Neural cell (in vitro differentiated cells): ENCODE data around the gene TIMM44. TPM values are rescaled to one million over a fixed set of nuclear protein-coding genes. Genes with fewer than 3 reads are reported as not detected.

Experiments
- H2AFZ ChIP-seq: fragments of 200-600, 300-800 bp; sonication (generic), shearing (Covaris generic); 2 replicates; pipeline ENCODE4 v1.6.0; 2014; ENCODE audit warnings: low read depth, mild to moderate bottlenecking, antibody characterized with exemption, low read length, moderate library complexity
- H3F3A ChIP-seq: fragments of 200-600 bp; shearing (Covaris generic); 2 replicates; pipeline ENCODE4 v1.6.1; 2016; ENCODE audit warnings: mild to moderate bottlenecking, moderate library complexity, mixed read lengths, antibody characterized with exemption, low read length; ENCODE audit not compliant: insufficient read depth, poor library complexity, severe bottlenecking
- H3K27ac ChIP-seq: fragments of 200-600, 300-800 bp; sonication (generic), shearing (Covaris generic); 2 replicates; pipeline ENCODE4 v1.5.1; 2014; ENCODE audit warnings: mild to moderate bottlenecking, low read length, moderate library complexity
- H3K27me3 ChIP-seq: fragments of 300-800, 200-600 bp; sonication (generic), shearing (Covaris generic); 2 replicates; pipeline ENCODE4 v1.6.0; 2014; ENCODE audit warnings: mild to moderate bottlenecking, low read depth, low read length, moderate library complexity; ENCODE audit not compliant: insufficient read depth
- H3K36me3 ChIP-seq: fragments of 300-800, 200-600 bp; sonication (generic), shearing (Covaris generic); 2 replicates; pipeline ENCODE4 v1.5.1; 2014; ENCODE audit warnings: mild to moderate bottlenecking, antibody characterized with exemption, low read length, moderate library complexity; ENCODE audit not compliant: insufficient read depth
- H3K4me2 ChIP-seq: fragments of 300-800, 200-600 bp; sonication (generic), shearing (Covaris generic); 2 replicates; pipeline ENCODE4 v1.6.0; 2014; ENCODE audit warnings: mild to moderate bottlenecking, low read length
- H3K4me3 ChIP-seq: fragments of 300-800, 200-600 bp; sonication (generic), shearing (Covaris generic); 2 replicates; pipeline ENCODE4 v1.5.1; 2014; ENCODE audit warnings: mild to moderate bottlenecking, low read length, moderate library complexity
- H3K79me2 ChIP-seq: fragments of 200-600 bp; shearing (Covaris generic); replicated peaks from 2 replicates; pipeline ENCODE4 v1.6.0; 2014; ENCODE audit warnings: mild to moderate bottlenecking, low read length, moderate library complexity; ENCODE audit not compliant: insufficient read depth
- H3K9ac ChIP-seq: fragments of 300-800, 200-600 bp; sonication (generic), shearing (Covaris generic); 2 replicates; pipeline ENCODE4 v1.6.1; 2016; ENCODE audit warnings: mild to moderate bottlenecking, low read length, mixed read lengths
- H3K9me2 ChIP-seq: fragments of 200-600 bp; shearing (Covaris generic); 2 replicates; pipeline ENCODE4 v1.6.1; 2016; ENCODE audit warnings: mild to moderate bottlenecking, low read length, mixed read lengths; ENCODE audit not compliant: insufficient read depth
- H3K9me3 ChIP-seq: fragments of 200-600, 300-800 bp; sonication (generic), shearing (Covaris generic); 2 replicates; pipeline ENCODE4 v1.6.1; 2016; ENCODE audit warnings: mild to moderate bottlenecking, mixed run types, low read length, moderate library complexity, mixed read lengths
- H4K20me1 ChIP-seq: fragments of 200-600 bp; shearing (Covaris generic); 2 replicates; pipeline ENCODE4 v1.6.1; 2016; ENCODE audit warnings: mild to moderate bottlenecking, mixed run types; ENCODE audit not compliant: insufficient read depth
- EP300 ChIP-seq: fragments of 450-650 bp; conservative IDR thresholded peaks from 2 replicates; pipeline ENCODE4 v1.6.1; 2014; ENCODE audit warnings: antibody characterized with exemption, mild to moderate bottlenecking, moderate library complexity; ENCODE audit not compliant: poor library complexity, severe bottlenecking
- EZH2 ChIP-seq: fragments of 200-600, 300-800 bp; shearing (Covaris generic), sonication (generic); IDR thresholded peaks from 2 replicates; pipeline ENCODE4 v1.6.1; 2014; ENCODE audit warnings: antibody characterized with exemption, low read length, borderline replicate concordance, mild to moderate bottlenecking; ENCODE audit not compliant: insufficient read depth, poor library complexity, severe bottlenecking
- MXI1 ChIP-seq: fragments of 450-650 bp; conservative IDR thresholded peaks from 2 replicates; pipeline ENCODE4 v1.6.1; 2014; ENCODE audit warnings: antibody characterized with exemption, mild to moderate bottlenecking; ENCODE audit not compliant: poor library complexity, severe bottlenecking
- POLR2AphosphoS5 ChIP-seq: IDR thresholded peaks from 2 replicates; pipeline ENCODE4 v1.6.1; 2012
- RAD21 ChIP-seq: fragments of 450-650 bp; conservative IDR thresholded peaks from 2 replicates; pipeline ENCODE4 v1.6.1; 2014; ENCODE audit warnings: antibody characterized with exemption, mild to moderate bottlenecking, moderate library complexity
- REST ChIP-seq: IDR thresholded peaks from 2 replicates; pipeline ENCODE4 v1.6.1; 2012; ENCODE audit warnings: borderline replicate concordance
- SMC3 ChIP-seq: fragments of 450-650 bp; conservative IDR thresholded peaks from 2 replicates; pipeline ENCODE4 v1.6.1; 2014; ENCODE audit warnings: antibody characterized with exemption, mild to moderate bottlenecking, moderate library complexity; ENCODE audit not compliant: poor library complexity
- TAF1 ChIP-seq: IDR thresholded peaks from 2 replicates; pipeline ENCODE4 v1.6.1; 2012; ENCODE audit warnings: low read depth
- polyA plus RNA-seq: library from polyadenylated mRNA; depleted of rRNA; stranded (reverse); fragments of >200 nt; gene quantifications from 2 replicates; pipeline ENCODE4 v1.2.3, GENCODE V29; 2014
- TF ChIP-seq, protein P1 (sequence below): fragments of 450-650 bp; IDR thresholded peaks from 2 replicates; pipeline ENCODE4 v1.5.1; 2014; ENCODE audit warnings: antibody characterized with exemption, mild to moderate bottlenecking, moderate library complexity; ENCODE audit not compliant: poor library complexity, severe bottlenecking

The TIMM44 gene
- polyA plus RNA-seq, 1 donor from 2014 or later: 48.3 TPM

DNA sequence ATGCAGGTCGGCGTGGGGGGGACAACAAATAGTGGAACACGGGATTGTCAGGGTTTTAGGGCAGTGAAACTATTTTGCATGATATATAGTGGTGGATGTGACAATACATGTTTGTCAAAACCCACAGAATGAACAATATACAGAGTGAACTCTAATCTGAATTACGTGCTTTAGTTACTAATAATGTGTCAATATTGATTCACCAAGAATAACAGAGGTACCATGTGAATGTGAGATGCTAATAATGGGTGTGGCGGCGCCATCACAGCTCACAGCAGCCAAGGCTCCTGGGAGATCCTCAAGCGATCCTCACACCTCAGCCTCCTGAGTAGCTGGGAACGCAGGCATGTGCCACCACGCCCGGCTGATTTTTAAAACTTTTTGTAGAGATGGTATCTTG is 49.1 kb upstream of the TIMM44 start (continued):
- TF ChIP-seq, protein P1, sequence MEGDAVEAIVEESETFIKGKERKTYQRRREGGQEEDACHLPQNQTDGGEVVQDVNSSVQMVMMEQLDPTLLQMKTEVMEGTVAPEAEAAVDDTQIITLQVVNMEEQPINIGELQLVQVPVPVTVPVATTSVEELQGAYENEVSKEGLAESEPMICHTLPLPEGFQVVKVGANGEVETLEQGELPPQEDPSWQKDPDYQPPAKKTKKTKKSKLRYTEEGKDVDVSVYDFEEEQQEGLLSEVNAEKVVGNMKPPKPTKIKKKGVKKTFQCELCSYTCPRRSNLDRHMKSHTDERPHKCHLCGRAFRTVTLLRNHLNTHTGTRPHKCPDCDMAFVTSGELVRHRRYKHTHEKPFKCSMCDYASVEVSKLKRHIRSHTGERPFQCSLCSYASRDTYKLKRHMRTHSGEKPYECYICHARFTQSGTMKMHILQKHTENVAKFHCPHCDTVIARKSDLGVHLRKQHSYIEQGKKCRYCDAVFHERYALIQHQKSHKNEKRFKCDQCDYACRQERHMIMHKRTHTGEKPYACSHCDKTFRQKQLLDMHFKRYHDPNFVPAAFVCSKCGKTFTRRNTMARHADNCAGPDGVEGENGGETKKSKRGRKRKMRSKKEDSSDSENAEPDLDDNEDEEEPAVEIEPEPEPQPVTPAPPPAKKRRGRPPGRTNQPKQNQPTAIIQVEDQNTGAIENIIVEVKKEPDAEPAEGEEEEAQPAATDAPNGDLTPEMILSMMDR: no peak

GRCh38 chr19:7989071-7989575 is 45.7 kb upstream of the TIMM44 start:
- Histone ChIP-seq H3K36me3 (no peaks in the 10 kb centered on the region), H3F3A (no peaks in the 10 kb centered on the region), H3K4me3 (no peak overlapping the region), H3K4me2 (no peak overlapping the region), H3K9me2 (no peaks in the 10 kb centered on the region), H2AFZ (no peak overlapping the region), H3K27me3 (no peaks in the 10 kb centered on the region), H3K27ac (no peak overlapping the region), H4K20me1 (no peaks in the 10 kb centered on the region), H3K9me3 (no peaks in the 10 kb centered on the region), H3K79me2 (peaks cover 24% of the 10 kb centered on the region), H3K9ac (no peak overlapping the region)
- TF ChIP-seq POLR2AphosphoS5: no peak
- TF ChIP-seq EZH2: no peak
- no peak for TF ChIP-seq TAF1
- TF ChIP-seq, protein P1: no peak
- no peak for TF ChIP-seq SMC3
- no peak for TF ChIP-seq MXI1
- TF ChIP-seq REST: no peak
- TF ChIP-seq EP300: no peak
- no peak for TF ChIP-seq RAD21

DNA sequence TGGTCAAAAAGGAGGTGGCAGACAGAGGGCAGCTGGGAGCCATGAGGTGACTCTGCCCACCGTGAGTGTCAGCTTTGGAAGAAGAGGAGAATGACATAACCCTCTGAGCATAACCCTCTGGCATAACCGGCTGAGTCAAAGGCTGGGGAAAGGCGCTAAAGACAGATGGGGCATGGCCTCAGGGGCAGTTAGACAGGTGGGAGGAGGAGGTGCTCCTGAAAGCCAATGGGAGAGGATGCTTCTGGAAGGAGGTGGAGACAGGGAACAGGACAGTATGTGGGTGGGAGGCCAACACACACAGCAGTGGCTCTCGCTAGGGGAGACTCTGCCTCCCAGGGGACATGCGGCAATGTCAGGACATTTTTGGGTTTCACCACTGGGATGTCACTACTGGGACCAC is 44.8 kb upstream of the TIMM44 start:
- Histone ChIP-seq H3F3A (no peaks in the 10 kb centered on the region), H3K9me3 (no peaks in the 10 kb centered on the region), H3K4me2 (no peak overlapping the region), H4K20me1 (no peaks in the 10 kb centered on the region), H3K9me2 (no peaks in the 10 kb centered on the region), H3K36me3 (no peaks in the 10 kb centered on the region), H3K27ac (no peak overlapping the region), H2AFZ (no peak overlapping the region), H3K27me3 (no peaks in the 10 kb centered on the region), H3K9ac (no peak overlapping the region), H3K79me2 (peaks cover 15% of the 10 kb centered on the region), H3K4me3 (no peak overlapping the region)
- TF ChIP-seq RAD21: no peak
- no peak for TF ChIP-seq EZH2
- TF ChIP-seq SMC3: no peak
- TF ChIP-seq, protein P1: no peak
- TF ChIP-seq TAF1: no peak
- TF ChIP-seq EP300: no peak
- TF ChIP-seq POLR2AphosphoS5: no peak
- TF ChIP-seq REST: no peak
- TF ChIP-seq MXI1: no peak
